K562 treated with DMSO at 1 percent for 4 hours (cell line): ENCODE results near the gene C1QC. TPM values are rescaled to one million over a fixed set of nuclear protein-coding genes. Genes with fewer than 3 reads are reported as not detected.

Source experiments
- total RNA-seq: library from RNA; unstranded; fragments of 300-600 nt; gene quantifications from 2 replicates; pipeline ENCODE4 v1.2.3, GENCODE V29; 2022; ENCODE audit not compliant: insufficient read depth

The C1QC gene
- total RNA-seq = not detected in 2 replicates

DNA sequence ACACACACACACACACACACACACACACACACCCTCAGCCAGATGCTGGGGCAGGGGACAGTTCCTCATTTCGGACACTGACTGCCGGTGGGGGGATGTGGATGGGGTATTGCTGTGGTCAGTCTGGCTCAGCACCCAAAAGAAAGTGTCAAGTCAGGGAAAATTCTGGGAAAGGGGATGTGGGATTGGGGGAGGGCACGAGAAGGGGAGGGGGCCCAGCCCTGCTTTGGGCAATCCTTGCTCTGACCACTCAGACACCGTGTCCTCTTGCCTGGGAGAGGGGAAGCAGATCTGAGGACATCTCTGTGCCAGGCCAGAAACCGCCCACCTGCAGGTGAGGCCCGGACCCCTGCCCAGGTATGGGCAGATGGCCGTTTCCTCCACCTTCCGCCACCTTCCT, at the start of gene C1QC:
Gene C1QC, plus strand, starts transcription at position 253 of the 400 bp plus-strand sequence. CDS start 391 bp downstream, outside the sequence.

DNA sequence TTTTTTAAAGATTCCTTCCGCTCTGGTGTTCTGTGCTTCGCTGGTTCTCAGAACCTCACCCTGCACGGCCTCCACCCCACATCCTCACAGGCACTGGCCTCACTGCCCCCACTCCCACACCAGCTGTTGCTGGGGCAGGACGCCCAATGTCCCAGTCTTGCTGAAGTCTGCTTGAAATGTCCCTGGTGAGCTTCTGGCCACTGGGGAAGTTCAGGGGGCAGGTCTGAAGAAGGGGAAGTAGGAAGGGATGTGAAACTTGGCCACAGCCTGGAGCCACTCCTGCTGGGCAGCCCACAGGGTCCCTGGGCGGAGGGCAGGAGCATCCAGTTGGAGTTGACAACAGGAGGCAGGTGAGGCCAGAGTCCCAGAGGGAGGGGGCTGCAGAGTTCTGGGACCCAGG, 7.1 kb upstream of the C1QC start, which contains the start of gene C1QA:
Gene C1QA, plus strand, starts transcription at position 276 of the 400 bp plus-strand sequence. CDS start 989 bp downstream, outside the sequence.

DNA sequence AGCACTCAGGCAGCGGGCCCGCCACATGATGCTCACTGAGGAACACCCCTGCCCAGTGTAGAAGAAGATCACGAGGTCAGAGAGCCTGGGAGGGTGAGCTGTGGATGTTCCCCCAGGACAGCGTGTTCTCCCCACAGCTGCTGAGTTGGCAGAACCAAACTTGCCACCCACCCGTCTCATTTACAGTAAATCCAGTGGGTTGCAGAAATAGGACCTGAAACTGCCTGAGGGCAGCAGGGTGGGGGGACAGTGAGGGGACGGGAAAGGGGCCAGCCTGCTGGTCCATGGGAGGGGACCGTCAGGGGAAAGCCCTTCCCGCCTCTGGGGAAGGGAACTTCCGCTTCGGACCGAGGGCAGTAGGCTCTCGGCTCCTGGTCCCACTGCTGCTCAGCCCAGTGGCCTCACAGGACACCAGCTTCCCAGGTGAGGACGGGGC, 9.5 kb downstream of the C1QC start, which contains the start of gene C1QB:
Gene C1QB, plus strand, starts transcription at position 356 of the 436 bp plus-strand sequence. CDS start 6,227 bp downstream, outside the sequence.

Other genes starting within 250 kb of the C1QC start
- gene ZBTB40, start 191.8 kb upstream of the C1QC start, total RNA-seq = 10.7 and 16.2 TPM in 2 replicates
- gene EPHA8, start 80.1 kb upstream of the C1QC start, total RNA-seq = not detected in 2 replicates
- gene C1QA, start 7.0 kb upstream of the C1QC start, total RNA-seq = not detected in 2 replicates
- not detected in 2 replicates for gene C1QB, start 9.6 kb downstream of the C1QC start, total RNA-seq
- gene EPHB2, start 67.2 kb downstream of the C1QC start, total RNA-seq = 0.53 TPM in 1 of 2 replicates, not detected in the other